Neural progenitor cell (in vitro differentiated cells): Measurements from ENCODE around the gene OOSP4A. TPM values are rescaled to one million over a fixed set of nuclear protein-coding genes. Genes with fewer than 3 reads are reported as not detected.

ENCODE experiments used
- DNase-seq: peaks from one replicate; pipeline ENCODE4 v3.0.0-alpha.2; 2016; ENCODE audit warnings: low spot score
- H2AFZ ChIP-seq: fragments of 200-600 bp; sonication (generic); replicated peaks from 2 replicates; pipeline ENCODE4 v1.6.1; 2016; ENCODE audit warnings: antibody characterized with exemption
- H3F3A ChIP-seq: fragments of 200-600 bp; sonication (generic); 2 replicates; pipeline ENCODE4 v1.6.1; 2016; ENCODE audit warnings: antibody characterized with exemption, low read depth
- H3K27ac ChIP-seq: fragments of 200-600 bp; sonication (generic); 2 replicates; pipeline ENCODE4 v1.5.1; 2016; ENCODE audit warnings: mild to moderate bottlenecking
- H3K27me3 ChIP-seq: fragments of 200-600 bp; sonication (generic); 2 replicates; pipeline ENCODE4 v1.6.1; 2016; ENCODE audit warnings: mild to moderate bottlenecking, moderate library complexity
- H3K36me3 ChIP-seq: fragments of 200-600 bp; sonication (generic); 2 replicates; pipeline ENCODE4 v1.5.1; 2016
- H3K4me1 ChIP-seq: fragments of 200-600 bp; sonication (generic); 2 replicates; pipeline ENCODE4 v1.6.1; 2016; ENCODE audit warnings: mixed run types
- H3K4me2 ChIP-seq: fragments of 200-600 bp; sonication (generic); 2 replicates; pipeline ENCODE4 v1.6.1; 2016
- H3K4me3 ChIP-seq: fragments of 200-600 bp; sonication (generic); 2 replicates; pipeline ENCODE4 v1.5.1; 2016
- H3K79me2 ChIP-seq: fragments of 200-600 bp; sonication (generic); 2 replicates; pipeline ENCODE4 v1.6.1; 2016; ENCODE audit warnings: low read depth
- H3K9ac ChIP-seq: fragments of 200-600 bp; sonication (generic); 2 replicates; pipeline ENCODE4 v1.6.1; 2016
- H3K9me3 ChIP-seq: fragments of 200-600 bp; sonication (generic); 2 replicates; pipeline ENCODE4 v1.5.1; 2016; ENCODE audit warnings: low read depth
- H4K20me1 ChIP-seq: fragments of 200-600 bp; sonication (generic); 2 replicates; pipeline ENCODE4 v1.6.1; 2016; ENCODE audit warnings: low read depth
- H3K27ac Mint-ChIP-seq: 3 replicates; pipeline ENCODE4 v1.8.0; 2021; ENCODE audit warnings: mixed read lengths
- H3K27me3 Mint-ChIP-seq: 2 replicates; pipeline ENCODE4 v1.8.0; 2022; ENCODE audit warnings: low read depth, mild to moderate bottlenecking, inconsistent platforms, moderate library complexity, mixed read lengths; ENCODE audit not compliant: insufficient read depth
- H3K36me3 Mint-ChIP-seq: 3 replicates; pipeline ENCODE4 v1.8.0; 2021; ENCODE audit warnings: mixed read lengths
- H3K4me1 Mint-ChIP-seq: 3 replicates; pipeline ENCODE4 v1.8.0; 2021; ENCODE audit warnings: mixed read lengths
- H3K4me3 Mint-ChIP-seq: 3 replicates; pipeline ENCODE4 v1.8.0; 2021; ENCODE audit warnings: mild to moderate bottlenecking, moderate library complexity, mixed read lengths
- H3K9me3 Mint-ChIP-seq: 3 replicates; pipeline ENCODE4 v1.8.0; 2020; ENCODE audit warnings: mixed read lengths
- CTCF ChIP-seq: fragments of 200-600 bp; sonication (generic); IDR thresholded peaks from 2 replicates; pipeline ENCODE4 v1.5.1; 2017; ENCODE audit warnings: antibody characterized with exemption, mild to moderate bottlenecking
- EZH2 ChIP-seq: fragments of 200-600 bp; sonication (generic); IDR thresholded peaks from 2 replicates; pipeline ENCODE4 v1.6.1; 2017; ENCODE audit warnings: antibody characterized with exemption, mild to moderate bottlenecking, moderate library complexity
- EZH2phosphoT487 ChIP-seq: fragments of 200-600 bp; sonication (generic); IDR thresholded peaks from 2 replicates; pipeline ENCODE4 v1.6.1; 2017; ENCODE audit warnings: antibody characterized with exemption
- total RNA-seq: library from RNA; depleted of rRNA; stranded (reverse); fragments of >200 nt; gene quantifications from 2 replicates; pipeline ENCODE4 v1.2.3, GENCODE V29; 2015; ENCODE audit warnings: low replicate concordance

OOSP4A gene
- total RNA-seq, 1 donor from 2014 or later = not detected

GRCh38 chr11:59962107-59962482 lies 1.7 kb upstream of the OOSP4A start:
- Mint-ChIP-seq H3K9me3 (no peaks in the 10 kb centered on the region), H3K27ac (no peak overlapping the region), H3K36me3 (no peaks in the 10 kb centered on the region), H3K27me3 (peaks cover 3% of the 10 kb centered on the region), H3K4me1 (no peaks in the 10 kb centered on the region), H3K4me3 (no peak overlapping the region)
- Histone ChIP-seq H3K79me2 (no peaks in the 10 kb centered on the region), H4K20me1 (no peaks in the 10 kb centered on the region), H3K4me3 (no peak overlapping the region), H3K27ac (no peak overlapping the region), H2AFZ (no peak overlapping the region), H3F3A (no peaks in the 10 kb centered on the region), H3K36me3 (no peaks in the 10 kb centered on the region), H3K4me2 (no peak overlapping the region), H3K27me3 (no peaks in the 10 kb centered on the region), H3K9me3 (no peaks in the 10 kb centered on the region), H3K9ac (no peak overlapping the region), H3K4me1 (no peaks in the 10 kb centered on the region)
- DNase-seq = no peak
- TF ChIP-seq EZH2 (no peak), CTCF (no peak), EZH2phosphoT487 (no peak)

- H3K4me3 ChIP-seq = no peak overlapping the region
- H3K9me3 ChIP-seq = no peaks in the 10 kb centered on the region
- TF ChIP-seq CTCF = no peak
- TF ChIP-seq EZH2 = no peak
- no peak for TF ChIP-seq EZH2phosphoT487
- DNase-seq = no peak
- H3K36me3 ChIP-seq = no peaks in the 10 kb centered on the region
- no peaks in the 10 kb centered on the region for H4K20me1 ChIP-seq
- Mint-ChIP-seq H3K9me3 (no peaks in the 10 kb centered on the region), H3K36me3 (no peaks in the 10 kb centered on the region), H3K27ac (no peak overlapping the region), H3K4me3 (no peak overlapping the region), H3K4me1 (no peaks in the 10 kb centered on the region), H3K27me3 (peaks cover 3% of the 10 kb centered on the region)
- no peaks in the 10 kb centered on the region for H3K79me2 ChIP-seq
- H3K4me1 ChIP-seq = no peaks in the 10 kb centered on the region
- no peak overlapping the region for H2AFZ ChIP-seq
- H3F3A ChIP-seq = no peaks in the 10 kb centered on the region
- no peak overlapping the region for H3K27ac ChIP-seq
- H3K4me2 ChIP-seq = no peak overlapping the region
- H3K27me3 ChIP-seq = no peaks in the 10 kb centered on the region
- H3K9ac ChIP-seq = no peak overlapping the region
These were observed 1.6 kb downstream of the OOSP4A start for GRCh38 chr11:59965424-59965823.

GRCh38 chr11:59966201-59966600 lies 2.4 kb downstream of the OOSP4A start:
- Mint-ChIP-seq H3K9me3 (no peaks in the 10 kb centered on the region), H3K4me1 (no peaks in the 10 kb centered on the region), H3K27me3 (no peaks in the 10 kb centered on the region), H3K27ac (no peak overlapping the region), H3K4me3 (no peak overlapping the region), H3K36me3 (no peaks in the 10 kb centered on the region)
- no peaks in the 10 kb centered on the region for H3K27me3 ChIP-seq
- H3K4me1 ChIP-seq = no peaks in the 10 kb centered on the region
- H3K9me3 ChIP-seq = no peaks in the 10 kb centered on the region
- H3K79me2 ChIP-seq = no peaks in the 10 kb centered on the region
- no peaks in the 10 kb centered on the region for H3K36me3 ChIP-seq
- DNase-seq = no peak
- no peak overlapping the region for H2AFZ ChIP-seq
- H3K4me3 ChIP-seq = no peak overlapping the region
- no peaks in the 10 kb centered on the region for H4K20me1 ChIP-seq
- H3K4me2 ChIP-seq = no peak overlapping the region
- no peak overlapping the region for H3K27ac ChIP-seq
- no peaks in the 10 kb centered on the region for H3F3A ChIP-seq
- TF ChIP-seq EZH2 (no peak), CTCF (no peak), EZH2phosphoT487 (no peak)
- no peak overlapping the region for H3K9ac ChIP-seq
